GM12891 (cell line): Measurements from ENCODE around the gene MDGA2.

Experiments
- POLR2A ChIP-seq: IDR thresholded peaks from 2 replicates; pipeline ENCODE4 v1.6.1; 2011; ENCODE audit warnings: low read depth, low read length, control low read depth
- POLR2AphosphoS5 ChIP-seq: IDR thresholded peaks from 2 replicates; pipeline ENCODE4 v1.6.1; 2011; ENCODE audit warnings: low read depth, low read length, control low read depth

GRCh38 chr14:46988312-46988711 lies 687.1 kb downstream of the MDGA2 start:
- TF ChIP-seq POLR2A (no peak), POLR2AphosphoS5 (no peak)
